ENCODE results near the gene NOC2L.
A peak's percentile ranks its signal among the peaks of the same experiment; 100 is the strongest.

NOC2L gene

GRCh38 chr1:910881-911721, 48.0 kb downstream of the NOC2L start:
- no peak overlapping the region for H3K27ac Mint-ChIP-seq
- H3K4me1 Mint-ChIP-seq (ENCODE audit: low read depth): no peaks in the 10 kb centered on the region
- no peaks in the 10 kb centered on the region for H3K9me3 Mint-ChIP-seq
- H3K4me3 Mint-ChIP-seq: no peak overlapping the region
- no peaks in the 10 kb centered on the region for H3K36me3 Mint-ChIP-seq (ENCODE audit: low read depth)
- peaks cover 69% of the 10 kb centered on the region for H3K27me3 Mint-ChIP-seq
- DNase-seq: peak; percentile 41

GRCh38 chr1:910311-910880, 48.7 kb downstream of the NOC2L start:
- peaks cover 72% of the 10 kb centered on the region for H3K27me3 Mint-ChIP-seq
- H3K4me1 Mint-ChIP-seq (ENCODE audit: low read depth): peaks cover 2% of the 10 kb centered on the region
- DNase-seq: peak; percentile 33
- no peak overlapping the region for H3K4me3 Mint-ChIP-seq
- no peaks in the 10 kb centered on the region for H3K9me3 Mint-ChIP-seq
- no peak overlapping the region for H3K27ac Mint-ChIP-seq
- no peaks in the 10 kb centered on the region for H3K36me3 Mint-ChIP-seq (ENCODE audit: low read depth)

DNA sequence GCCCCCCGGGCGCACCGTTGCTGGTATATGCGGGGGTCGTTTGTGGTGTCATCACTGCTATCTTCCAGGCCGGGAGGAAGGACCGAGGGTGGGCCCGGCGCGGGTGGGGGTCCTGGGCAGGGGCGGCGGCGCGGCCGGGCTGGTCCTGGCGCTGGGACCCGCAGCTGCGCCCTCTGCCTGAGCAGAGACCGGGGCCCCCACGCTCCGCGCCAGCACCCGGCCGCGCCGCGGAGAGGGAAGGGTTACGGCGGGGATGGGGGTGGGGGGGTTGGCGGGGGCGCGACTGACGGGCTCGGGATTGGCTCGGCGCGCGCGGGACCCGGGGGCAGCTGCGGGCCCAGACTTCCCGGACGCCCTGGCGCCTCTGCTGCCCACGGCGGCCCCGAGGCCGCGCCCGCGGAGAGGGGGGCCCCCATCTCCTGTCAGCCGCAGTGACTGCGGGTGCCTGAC, 49.2 kb downstream of the NOC2L start:
- Mint-ChIP-seq H3K27me3 (peaks cover 72% of the 10 kb centered on the region), H3K9me3 (no peaks in the 10 kb centered on the region), H3K27ac (no peak overlapping the region), H3K36me3 (ENCODE audit: low read depth) (no peaks in the 10 kb centered on the region), H3K4me1 (ENCODE audit: low read depth) (peaks cover 6% of the 10 kb centered on the region), H3K4me3 (no peak overlapping the region)
- peak; percentile 21 for DNase-seq

DNA sequence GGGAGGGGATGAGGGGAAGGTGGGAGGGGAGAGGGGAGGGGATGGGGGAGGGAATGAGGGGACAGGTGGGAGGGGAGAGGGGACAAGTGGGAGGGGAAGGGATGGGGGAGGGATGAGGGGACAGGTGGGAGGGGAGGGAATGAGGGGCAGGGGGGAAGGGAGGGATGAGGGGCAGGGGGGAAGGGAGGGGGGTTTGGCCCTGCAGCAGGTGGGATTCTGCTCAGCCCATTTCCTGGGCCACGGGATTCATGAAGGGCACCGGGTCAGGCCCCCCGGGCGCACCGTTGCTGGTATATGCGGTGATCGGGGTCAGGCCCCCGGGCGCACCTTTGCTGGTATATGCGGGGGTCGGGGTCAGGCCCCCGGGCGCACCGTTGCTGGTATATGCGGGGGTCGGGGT, 50.4 kb downstream of the NOC2L start:
- Mint-ChIP-seq H3K9me3 (no peaks in the 10 kb centered on the region), H3K27me3 (peaks cover 66% of the 10 kb centered on the region), H3K36me3 (ENCODE audit: low read depth) (no peaks in the 10 kb centered on the region), H3K4me3 (no peak overlapping the region), H3K4me1 (ENCODE audit: low read depth) (peaks cover 6% of the 10 kb centered on the region), H3K27ac (no peak overlapping the region)
- no peak for DNase-seq

- Mint-ChIP-seq H3K4me1 (ENCODE audit: low read depth) (peaks cover 6% of the 10 kb centered on the region), H3K9me3 (no peaks in the 10 kb centered on the region), H3K27me3 (peaks cover 59% of the 10 kb centered on the region), H3K36me3 (ENCODE audit: low read depth) (no peaks in the 10 kb centered on the region), H3K4me3 (no peak overlapping the region), H3K27ac (no peak overlapping the region)
- peak; percentile 25 for DNase-seq
These were observed 51.2 kb downstream of the NOC2L start for GRCh38 chr1:907611-908451.

- Mint-ChIP-seq H3K27ac (no peak overlapping the region), H3K4me1 (ENCODE audit: low read depth) (peaks cover 6% of the 10 kb centered on the region), H3K27me3 (peaks cover 48% of the 10 kb centered on the region), H3K36me3 (ENCODE audit: low read depth) (no peaks in the 10 kb centered on the region), H3K9me3 (no peaks in the 10 kb centered on the region), H3K4me3 (no peak overlapping the region)
- peak; percentile 35 for DNase-seq
These were observed 52.2 kb downstream of the NOC2L start for GRCh38 chr1:906600-907420.

- DNase-seq: peak; percentile 27
- peaks cover 6% of the 10 kb centered on the region for H3K4me1 Mint-ChIP-seq (ENCODE audit: low read depth)
- H3K9me3 Mint-ChIP-seq: no peaks in the 10 kb centered on the region
- H3K27ac Mint-ChIP-seq: no peak overlapping the region
- peaks cover 44% of the 10 kb centered on the region for H3K27me3 Mint-ChIP-seq
- H3K4me3 Mint-ChIP-seq: no peak overlapping the region
- no peaks in the 10 kb centered on the region for H3K36me3 Mint-ChIP-seq (ENCODE audit: low read depth)
These were observed 53.1 kb downstream of the NOC2L start for GRCh38 chr1:905811-906599.

GRCh38 chr1:905071-905749, 53.8 kb downstream of the NOC2L start:
- Mint-ChIP-seq H3K4me1 (ENCODE audit: low read depth) (peaks cover 6% of the 10 kb centered on the region), H3K4me3 (peak overlapping the region; percentile 64), H3K9me3 (no peaks in the 10 kb centered on the region), H3K27me3 (peaks cover 46% of the 10 kb centered on the region), H3K27ac (peak overlapping the region; percentile 29), H3K36me3 (ENCODE audit: low read depth) (no peaks in the 10 kb centered on the region)
- peak; percentile 60 for DNase-seq

DNA sequence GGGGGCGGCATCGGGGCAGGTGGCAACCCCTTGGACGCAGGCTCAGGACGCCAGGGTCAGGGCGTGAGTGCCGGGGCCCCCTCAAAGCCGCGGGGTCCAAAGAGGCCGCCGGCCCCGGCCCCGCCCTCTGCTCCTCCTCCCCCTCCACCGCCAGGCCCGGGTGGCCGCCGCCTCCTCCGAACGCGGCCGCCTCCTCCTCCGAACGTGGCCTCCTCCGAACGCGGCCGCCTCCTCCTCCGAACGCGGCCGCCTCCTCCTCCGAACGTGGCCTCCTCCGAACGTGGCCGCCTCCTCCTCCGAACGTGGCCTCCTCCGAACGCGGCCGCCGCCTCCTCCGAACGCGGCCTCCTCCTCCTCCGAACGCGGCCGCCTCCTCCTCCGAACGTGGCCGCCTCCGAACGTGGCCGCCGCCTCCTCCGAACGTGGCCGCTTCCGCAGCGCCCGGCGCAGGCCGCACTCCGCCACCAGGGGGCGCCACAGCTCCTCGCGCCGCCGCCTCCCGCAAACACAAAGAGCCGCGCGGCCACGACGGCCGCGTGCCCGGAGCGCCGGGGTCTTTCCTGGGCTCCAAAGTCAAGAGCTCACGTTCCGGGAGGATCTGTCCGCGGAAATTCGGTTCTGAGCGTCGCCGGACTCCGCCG, 54.6 kb downstream of the NOC2L start:
- Mint-ChIP-seq H3K9me3 (no peaks in the 10 kb centered on the region), H3K36me3 (ENCODE audit: low read depth) (no peaks in the 10 kb centered on the region), H3K27me3 (peaks cover 54% of the 10 kb centered on the region), H3K4me3 (peak overlapping the region; percentile 64), H3K27ac (peak overlapping the region; percentile 66), H3K4me1 (ENCODE audit: low read depth) (peaks cover 6% of the 10 kb centered on the region)
- peak; percentile 94 for DNase-seq

DNA sequence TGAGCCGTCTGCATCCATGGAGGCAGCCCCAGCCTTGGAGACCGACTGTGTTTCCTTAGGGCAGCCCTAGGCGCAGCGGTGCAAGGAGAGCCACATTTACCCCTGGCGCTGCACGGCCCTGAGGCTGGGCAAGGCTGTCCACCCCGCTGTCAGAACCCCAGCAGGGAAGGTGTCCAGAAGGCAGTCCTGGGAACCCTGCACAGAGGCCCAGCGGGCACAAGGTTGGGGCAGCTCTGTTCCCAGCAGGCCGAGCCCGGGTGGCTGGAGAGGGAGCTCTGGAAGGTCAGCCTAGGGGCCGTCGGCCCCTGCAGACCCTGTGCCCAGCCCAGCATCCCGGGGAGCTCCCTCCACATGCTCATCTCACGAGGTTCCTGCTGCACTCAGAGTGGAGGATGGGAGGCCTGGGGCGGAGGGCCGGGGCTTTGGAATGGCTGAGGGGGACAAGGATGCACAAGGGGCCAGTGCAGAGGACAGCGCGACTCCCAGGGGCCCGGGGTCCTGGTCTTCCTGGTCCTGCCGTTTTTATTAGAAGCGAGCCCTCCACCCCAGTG, 55.3 kb downstream of the NOC2L start:
- peak; percentile 42 for DNase-seq
- Mint-ChIP-seq H3K27me3 (peaks cover 58% of the 10 kb centered on the region), H3K9me3 (no peaks in the 10 kb centered on the region), H3K4me3 (peak overlapping the region; percentile 47), H3K4me1 (ENCODE audit: low read depth) (peaks cover 6% of the 10 kb centered on the region), H3K36me3 (ENCODE audit: low read depth) (no peaks in the 10 kb centered on the region), H3K27ac (no peak overlapping the region)

GRCh38 chr1:903305-903704, 55.8 kb downstream of the NOC2L start:
- Mint-ChIP-seq H3K4me1 (ENCODE audit: low read depth) (peaks cover 11% of the 10 kb centered on the region), H3K27ac (no peak overlapping the region), H3K27me3 (peaks cover 62% of the 10 kb centered on the region), H3K4me3 (no peak overlapping the region), H3K36me3 (ENCODE audit: low read depth) (no peaks in the 10 kb centered on the region), H3K9me3 (peaks cover 1% of the 10 kb centered on the region)
- DNase-seq: no peak

- H3K9me3 Mint-ChIP-seq: peaks cover 6% of the 10 kb centered on the region
- peaks cover 62% of the 10 kb centered on the region for H3K27me3 Mint-ChIP-seq
- no peaks in the 10 kb centered on the region for H3K36me3 Mint-ChIP-seq (ENCODE audit: low read depth)
- peaks cover 15% of the 10 kb centered on the region for H3K4me1 Mint-ChIP-seq (ENCODE audit: low read depth)
- no peak for DNase-seq
- no peak overlapping the region for H3K4me3 Mint-ChIP-seq
- no peak overlapping the region for H3K27ac Mint-ChIP-seq
These were observed 56.3 kb downstream of the NOC2L start for GRCh38 chr1:902802-903201.

Data from activated T-cell treated with anti-CD3 and anti-CD28 coated beads, Interleukin-2, amount 50 U/mL, for 24 hours (primary cell).